Measurements from ENCODE around the gene ESRRB. TPM values are rescaled to one million over a fixed set of nuclear protein-coding genes. Genes with fewer than 3 reads are reported as not detected.

The ESRRB gene
- total RNA-seq, 1 donor: under 0.01 TPM

DNA sequence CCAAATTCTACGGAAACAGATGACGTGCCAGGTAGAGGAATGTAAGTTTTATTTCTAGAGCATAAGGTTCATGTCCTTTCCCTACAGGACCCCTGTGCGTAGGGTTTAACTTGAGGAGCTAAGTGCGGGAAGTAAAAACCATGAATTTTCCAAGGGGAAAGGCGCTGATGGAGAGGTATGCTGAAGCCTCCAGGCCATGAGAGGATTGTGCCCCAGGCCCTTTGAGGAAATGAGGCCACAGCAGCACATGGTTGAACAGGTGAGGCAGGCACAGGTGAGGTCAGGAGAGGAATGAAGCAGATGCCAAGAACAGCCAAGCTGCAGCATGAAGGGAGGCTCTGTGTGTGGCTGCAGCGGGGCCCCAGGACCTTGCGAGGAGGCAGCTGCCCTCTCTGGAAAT lies 14.7 kb downstream of the ESRRB start:
- H3K4me3 ChIP-seq (ENCODE audit: insufficient read depth, low read length): no peak overlapping the region
- no peak overlapping the region for H3K27ac ChIP-seq (ENCODE audit: low read depth, low read length)
- H4K20me1 ChIP-seq (ENCODE audit: insufficient read depth, low read length): no peaks in the 10 kb centered on the region
- no peaks in the 10 kb centered on the region for H3K9me3 ChIP-seq (ENCODE audit: low read depth, low read length)
- no peak overlapping the region for H3K4me2 ChIP-seq (ENCODE audit: insufficient read depth, low read length)
- H3K79me2 ChIP-seq (ENCODE audit: insufficient read depth, low read length): no peaks in the 10 kb centered on the region
- no peaks in the 10 kb centered on the region for H3K4me1 ChIP-seq (ENCODE audit: insufficient read depth, low read length)
- H3K36me3 ChIP-seq (ENCODE audit: insufficient read depth, low read length): no peaks in the 10 kb centered on the region
- DNase-seq (ENCODE audit: insufficient read length, low spot score, missing footprints): no peak
- no peak overlapping the region for H2AFZ ChIP-seq (ENCODE audit: low read length)
- TF ChIP-seq, protein P1, sequence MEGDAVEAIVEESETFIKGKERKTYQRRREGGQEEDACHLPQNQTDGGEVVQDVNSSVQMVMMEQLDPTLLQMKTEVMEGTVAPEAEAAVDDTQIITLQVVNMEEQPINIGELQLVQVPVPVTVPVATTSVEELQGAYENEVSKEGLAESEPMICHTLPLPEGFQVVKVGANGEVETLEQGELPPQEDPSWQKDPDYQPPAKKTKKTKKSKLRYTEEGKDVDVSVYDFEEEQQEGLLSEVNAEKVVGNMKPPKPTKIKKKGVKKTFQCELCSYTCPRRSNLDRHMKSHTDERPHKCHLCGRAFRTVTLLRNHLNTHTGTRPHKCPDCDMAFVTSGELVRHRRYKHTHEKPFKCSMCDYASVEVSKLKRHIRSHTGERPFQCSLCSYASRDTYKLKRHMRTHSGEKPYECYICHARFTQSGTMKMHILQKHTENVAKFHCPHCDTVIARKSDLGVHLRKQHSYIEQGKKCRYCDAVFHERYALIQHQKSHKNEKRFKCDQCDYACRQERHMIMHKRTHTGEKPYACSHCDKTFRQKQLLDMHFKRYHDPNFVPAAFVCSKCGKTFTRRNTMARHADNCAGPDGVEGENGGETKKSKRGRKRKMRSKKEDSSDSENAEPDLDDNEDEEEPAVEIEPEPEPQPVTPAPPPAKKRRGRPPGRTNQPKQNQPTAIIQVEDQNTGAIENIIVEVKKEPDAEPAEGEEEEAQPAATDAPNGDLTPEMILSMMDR (IDR thresholded peaks at IDR 0.05; ENCODE audit: extremely low read depth, low read depth, low read length): no peak
- H3K27me3 ChIP-seq (ENCODE audit: insufficient read depth, low read length): peaks cover 4% of the 10 kb centered on the region

DNA sequence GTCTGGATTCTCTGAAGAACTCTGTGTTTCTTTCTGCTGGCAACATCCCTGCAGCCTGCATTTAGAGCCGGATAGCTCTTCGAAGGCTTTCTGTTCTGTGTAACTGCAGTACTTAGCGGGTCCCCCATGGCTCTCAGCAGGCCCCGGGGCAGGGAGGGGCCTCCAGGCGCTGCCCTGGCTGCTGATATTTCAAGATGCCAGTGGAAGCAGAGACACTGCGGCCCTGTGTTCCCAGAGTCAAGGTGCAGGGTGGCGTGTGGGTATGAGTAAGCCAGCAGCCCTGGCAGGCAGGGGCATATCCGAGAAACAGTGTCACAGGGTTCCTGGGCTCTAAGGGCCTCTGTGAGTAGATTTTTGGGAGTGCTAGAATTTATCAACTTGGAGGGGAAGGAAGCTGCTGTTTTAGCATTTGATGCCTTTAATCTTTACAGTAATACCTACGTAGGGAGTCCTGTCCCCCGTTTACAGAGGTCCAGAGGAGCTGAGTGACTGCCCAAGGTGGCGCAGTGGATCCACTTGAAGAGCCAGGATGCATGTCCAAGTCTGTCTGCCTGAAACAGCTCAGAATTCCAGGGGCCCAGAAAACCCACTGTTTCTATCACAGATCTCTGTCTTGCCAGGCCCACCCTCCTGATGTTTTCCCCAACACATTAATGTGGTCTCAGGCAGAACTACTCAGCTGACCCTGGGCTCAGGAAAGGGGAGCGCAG lies 16.2 kb downstream of the ESRRB start:
- no peak overlapping the region for H3K4me3 ChIP-seq (ENCODE audit: insufficient read depth, low read length)
- no peaks in the 10 kb centered on the region for H3K9me3 ChIP-seq (ENCODE audit: low read depth, low read length)
- TF ChIP-seq, protein P1 (IDR thresholded peaks at IDR 0.05; ENCODE audit: extremely low read depth, low read depth, low read length): no peak
- H3K4me1 ChIP-seq (ENCODE audit: insufficient read depth, low read length): no peaks in the 10 kb centered on the region
- no peak overlapping the region for H2AFZ ChIP-seq (ENCODE audit: low read length)
- H3K27me3 ChIP-seq (ENCODE audit: insufficient read depth, low read length): peaks cover 8% of the 10 kb centered on the region
- DNase-seq (ENCODE audit: insufficient read length, low spot score, missing footprints): no peak
- no peak overlapping the region for H3K27ac ChIP-seq (ENCODE audit: low read depth, low read length)
- no peaks in the 10 kb centered on the region for H3K79me2 ChIP-seq (ENCODE audit: insufficient read depth, low read length)
- H3K36me3 ChIP-seq (ENCODE audit: insufficient read depth, low read length): no peaks in the 10 kb centered on the region
- no peak overlapping the region for H3K4me2 ChIP-seq (ENCODE audit: insufficient read depth, low read length)
- H4K20me1 ChIP-seq (ENCODE audit: insufficient read depth, low read length): no peaks in the 10 kb centered on the region

DNA sequence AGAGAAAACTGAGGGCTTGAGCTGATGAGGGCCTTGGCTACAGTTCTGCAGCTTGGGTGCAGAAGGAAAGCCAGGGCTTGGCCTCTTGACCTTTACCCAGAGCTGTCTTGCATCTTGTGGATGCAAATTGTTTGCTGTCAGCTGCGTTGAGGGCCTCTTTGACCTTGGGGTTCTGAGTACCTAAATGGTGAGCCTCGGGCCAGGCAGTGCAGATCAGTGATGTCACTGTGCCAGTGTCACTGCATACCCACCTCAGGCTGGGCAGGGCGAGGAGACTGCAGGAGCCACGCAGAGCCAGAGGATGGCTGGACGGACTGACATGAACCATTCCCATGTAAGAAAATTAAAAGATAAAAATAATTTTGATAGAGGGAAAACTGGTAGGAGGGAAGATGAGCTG lies 18.6 kb downstream of the ESRRB start:
- Histone ChIP-seq H3K4me3 (ENCODE audit: insufficient read depth, low read length) (no peak overlapping the region), H3K36me3 (ENCODE audit: insufficient read depth, low read length) (no peaks in the 10 kb centered on the region), H3K9me3 (ENCODE audit: low read depth, low read length) (no peaks in the 10 kb centered on the region), H3K4me1 (ENCODE audit: insufficient read depth, low read length) (no peaks in the 10 kb centered on the region), H3K27ac (ENCODE audit: low read depth, low read length) (no peak overlapping the region), H3K27me3 (ENCODE audit: insufficient read depth, low read length) (peaks cover 16% of the 10 kb centered on the region), H2AFZ (ENCODE audit: low read length) (no peak overlapping the region), H4K20me1 (ENCODE audit: insufficient read depth, low read length) (no peaks in the 10 kb centered on the region), H3K4me2 (ENCODE audit: insufficient read depth, low read length) (no peak overlapping the region), H3K79me2 (ENCODE audit: insufficient read depth, low read length) (no peaks in the 10 kb centered on the region)
- no peak for DNase-seq (ENCODE audit: insufficient read length, low spot score, missing footprints)
- TF ChIP-seq, protein P1 (IDR thresholded peaks at IDR 0.05; ENCODE audit: extremely low read depth, low read depth, low read length): no peak

DNA sequence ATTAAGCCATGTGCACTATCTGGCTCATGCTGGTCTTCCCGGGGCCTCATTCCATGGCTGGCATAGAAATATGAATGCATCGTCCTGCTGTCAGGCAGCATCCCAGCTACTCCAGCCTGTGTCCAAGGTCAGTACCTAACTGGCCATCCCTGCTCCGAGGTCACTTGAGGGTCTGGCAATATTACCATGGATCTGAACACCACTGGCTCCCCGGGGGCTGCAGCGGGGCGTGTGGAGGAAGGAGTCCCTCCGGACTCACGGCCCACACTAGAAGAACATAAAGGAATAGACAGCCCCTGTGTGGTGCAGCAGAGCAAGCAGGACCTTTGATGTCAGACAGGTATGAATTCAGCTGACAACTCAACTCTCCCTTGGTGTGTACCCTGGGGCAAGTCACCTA lies 19.2 kb downstream of the ESRRB start:
- Histone ChIP-seq H3K4me3 (ENCODE audit: insufficient read depth, low read length) (no peak overlapping the region), H3K4me2 (ENCODE audit: insufficient read depth, low read length) (no peak overlapping the region), H4K20me1 (ENCODE audit: insufficient read depth, low read length) (no peaks in the 10 kb centered on the region), H3K79me2 (ENCODE audit: insufficient read depth, low read length) (no peaks in the 10 kb centered on the region), H3K27me3 (ENCODE audit: insufficient read depth, low read length) (peaks cover 16% of the 10 kb centered on the region), H3K27ac (ENCODE audit: low read depth, low read length) (no peak overlapping the region), H3K9me3 (ENCODE audit: low read depth, low read length) (no peaks in the 10 kb centered on the region), H3K4me1 (ENCODE audit: insufficient read depth, low read length) (no peaks in the 10 kb centered on the region), H3K36me3 (ENCODE audit: insufficient read depth, low read length) (no peaks in the 10 kb centered on the region), H2AFZ (ENCODE audit: low read length) (no peak overlapping the region)
- TF ChIP-seq, protein P1 (IDR thresholded peaks at IDR 0.05; ENCODE audit: extremely low read depth, low read depth, low read length): no peak
- DNase-seq (ENCODE audit: insufficient read length, low spot score, missing footprints): no peak
